ENCODE measurements around the gene SYNDIG1.

Gene SYNDIG1

GRCh38 chr20:24698706-24699206 lies 229.3 kb downstream of the SYNDIG1 start:
- no peak overlapping the region for H3K18ac ChIP-seq (ENCODE audit: low read length)
- no CpG with 5 or more reads among the region's 5 CpGs for WGBS (ENCODE audit: extremely low coverage, insufficient coverage, low lambda C conversion rate)
- no peaks in the 10 kb centered on the region for H3K27me3 ChIP-seq (ENCODE audit: insufficient read depth, low read length, poor library complexity)
- no peak overlapping the region for H2AK5ac ChIP-seq (ENCODE audit: low read length)
- no peaks in the 10 kb centered on the region for H3K36me3 ChIP-seq (ENCODE audit: control insufficient read depth, insufficient read depth, low read length)
- H4K5ac ChIP-seq (ENCODE audit: low read length): no peak overlapping the region
- H3K79me2 ChIP-seq (ENCODE audit: control insufficient read depth, insufficient read depth, low read length): no peaks in the 10 kb centered on the region
- no peak overlapping the region for H2BK5ac ChIP-seq (ENCODE audit: low read length)
- no peaks in the 10 kb centered on the region for H3K79me1 ChIP-seq (ENCODE audit: low read length)
- H3K4me3 ChIP-seq (ENCODE audit: low read length): no peak overlapping the region
- H3K4me1 ChIP-seq (ENCODE audit: control insufficient read depth, low read depth, low read length): no peaks in the 10 kb centered on the region
- H3K4me2 ChIP-seq (ENCODE audit: low read length): no peak overlapping the region
- H4K8ac ChIP-seq (ENCODE audit: low read depth, low read length): no peak overlapping the region
- H3K23ac ChIP-seq (ENCODE audit: low read length): no peak overlapping the region
- DNase-seq: no peak
- H2BK15ac ChIP-seq (replicated peaks; ENCODE audit: low read depth): no peak overlapping the region
- H3K56ac ChIP-seq (ENCODE audit: low read length): no peak overlapping the region
- no peak overlapping the region for H2BK120ac ChIP-seq (ENCODE audit: low read depth, low read length)
- H3K9ac ChIP-seq (ENCODE audit: low read length): no peak overlapping the region
- no peak overlapping the region for H3K27ac ChIP-seq (ENCODE audit: low read depth, low read length)
- H3K4ac ChIP-seq (ENCODE audit: low read depth, low read length): no peak overlapping the region

- H4K5ac ChIP-seq (ENCODE audit: low read length): no peak overlapping the region
- no peaks in the 10 kb centered on the region for H3K27me3 ChIP-seq (ENCODE audit: insufficient read depth, low read length, poor library complexity)
- H2BK5ac ChIP-seq (ENCODE audit: low read length): no peak overlapping the region
- no peak overlapping the region for H3K9ac ChIP-seq (ENCODE audit: low read length)
- WGBS (ENCODE audit: extremely low coverage, insufficient coverage, low lambda C conversion rate): no CpG with 5 or more reads among the region's 8 CpGs
- no peak overlapping the region for H3K4ac ChIP-seq (ENCODE audit: low read depth, low read length)
- no peak overlapping the region for H3K27ac ChIP-seq (ENCODE audit: low read depth, low read length)
- DNase-seq: no peak
- H3K79me2 ChIP-seq (ENCODE audit: control insufficient read depth, insufficient read depth, low read length): no peaks in the 10 kb centered on the region
- H3K36me3 ChIP-seq (ENCODE audit: control insufficient read depth, insufficient read depth, low read length): no peaks in the 10 kb centered on the region
- H2BK15ac ChIP-seq (replicated peaks; ENCODE audit: low read depth): no peak overlapping the region
- no peaks in the 10 kb centered on the region for H3K79me1 ChIP-seq (ENCODE audit: low read length)
- no peak overlapping the region for H3K56ac ChIP-seq (ENCODE audit: low read length)
- no peak overlapping the region for H3K18ac ChIP-seq (ENCODE audit: low read length)
- no peaks in the 10 kb centered on the region for H3K4me1 ChIP-seq (ENCODE audit: control insufficient read depth, low read depth, low read length)
- no peak overlapping the region for H2AK5ac ChIP-seq (ENCODE audit: low read length)
- H3K4me2 ChIP-seq (ENCODE audit: low read length): no peak overlapping the region
- no peak overlapping the region for H2BK120ac ChIP-seq (ENCODE audit: low read depth, low read length)
- H3K23ac ChIP-seq (ENCODE audit: low read length): no peak overlapping the region
- H3K4me3 ChIP-seq (ENCODE audit: low read length): no peak overlapping the region
- H4K8ac ChIP-seq (ENCODE audit: low read depth, low read length): no peak overlapping the region
Measured at GRCh38 chr20:24699321-24700165, 230.1 kb downstream of the SYNDIG1 start.

GRCh38 chr20:24700166-24700860 lies 230.9 kb downstream of the SYNDIG1 start:
- Histone ChIP-seq H3K4me1 (ENCODE audit: control insufficient read depth, low read depth, low read length) (no peaks in the 10 kb centered on the region), H4K5ac (ENCODE audit: low read length) (no peak overlapping the region)
- WGBS (ENCODE audit: extremely low coverage, insufficient coverage, low lambda C conversion rate): no CpG with 5 or more reads among the region's 6 CpGs

DNA sequence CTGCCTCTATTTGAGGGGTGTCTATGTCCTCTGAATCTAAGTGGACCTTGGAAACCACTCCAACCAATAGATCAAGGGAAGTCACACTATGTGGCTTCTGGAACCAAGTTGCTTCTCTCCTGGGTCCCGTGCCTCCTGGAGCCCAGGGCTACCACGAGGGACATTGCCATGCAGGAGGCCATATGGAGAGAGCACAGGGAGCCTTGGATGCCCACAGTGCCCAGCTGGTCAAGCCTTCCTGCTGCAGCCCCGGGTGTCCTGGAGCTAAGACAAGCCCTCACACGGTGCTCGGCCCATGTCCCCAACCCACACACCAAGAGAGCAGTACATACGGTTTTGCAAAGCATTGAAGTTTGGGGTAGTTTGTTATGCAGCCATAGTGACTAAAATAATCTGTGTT lies 231.6 kb downstream of the SYNDIG1 start:
- DNase-seq: no peak
- Histone ChIP-seq H3K4me3 (ENCODE audit: low read length) (no peak overlapping the region), H4K8ac (ENCODE audit: low read depth, low read length) (no peak overlapping the region), H3K27me3 (ENCODE audit: insufficient read depth, low read length, poor library complexity) (no peaks in the 10 kb centered on the region), H3K27ac (ENCODE audit: low read depth, low read length) (no peak overlapping the region), H2BK5ac (ENCODE audit: low read length) (no peak overlapping the region), H3K36me3 (ENCODE audit: control insufficient read depth, insufficient read depth, low read length) (no peaks in the 10 kb centered on the region), H3K4me1 (ENCODE audit: control insufficient read depth, low read depth, low read length) (no peaks in the 10 kb centered on the region), H3K18ac (ENCODE audit: low read length) (no peak overlapping the region), H3K79me1 (ENCODE audit: low read length) (no peaks in the 10 kb centered on the region), H2BK15ac (replicated peaks; ENCODE audit: low read depth) (no peak overlapping the region), H3K79me2 (ENCODE audit: control insufficient read depth, insufficient read depth, low read length) (no peaks in the 10 kb centered on the region), H3K23ac (ENCODE audit: low read length) (no peak overlapping the region), H3K4ac (ENCODE audit: low read depth, low read length) (no peak overlapping the region), H3K56ac (ENCODE audit: low read length) (no peak overlapping the region), H3K9ac (ENCODE audit: low read length) (no peak overlapping the region), H2AK5ac (ENCODE audit: low read length) (no peak overlapping the region), H2BK120ac (ENCODE audit: low read depth, low read length) (no peak overlapping the region), H3K4me2 (ENCODE audit: low read length) (no peak overlapping the region), H4K5ac (ENCODE audit: low read length) (no peak overlapping the region)
- WGBS (ENCODE audit: extremely low coverage, insufficient coverage, low lambda C conversion rate): no CpG with 5 or more reads among the region's 6 CpGs

More at GRCh38 chr20:24700166-24700860, 230.9 kb downstream of the SYNDIG1 start:
- H4K8ac ChIP-seq (ENCODE audit: low read depth, low read length): no peak overlapping the region
- H2BK5ac ChIP-seq (ENCODE audit: low read length): no peak overlapping the region
- H2BK15ac ChIP-seq (replicated peaks; ENCODE audit: low read depth): no peak overlapping the region
- no peak overlapping the region for H3K27ac ChIP-seq (ENCODE audit: low read depth, low read length)
- H3K27me3 ChIP-seq (ENCODE audit: insufficient read depth, low read length, poor library complexity): no peaks in the 10 kb centered on the region
- no peak overlapping the region for H3K18ac ChIP-seq (ENCODE audit: low read length)
- no peak overlapping the region for H3K4me2 ChIP-seq (ENCODE audit: low read length)
- DNase-seq: no peak
- H3K4ac ChIP-seq (ENCODE audit: low read depth, low read length): no peak overlapping the region
- H3K56ac ChIP-seq (ENCODE audit: low read length): no peak overlapping the region
- no peak overlapping the region for H3K9ac ChIP-seq (ENCODE audit: low read length)
- H2AK5ac ChIP-seq (ENCODE audit: low read length): no peak overlapping the region
- H3K79me1 ChIP-seq (ENCODE audit: low read length): no peaks in the 10 kb centered on the region
- no peak overlapping the region for H3K4me3 ChIP-seq (ENCODE audit: low read length)
- H3K79me2 ChIP-seq (ENCODE audit: control insufficient read depth, insufficient read depth, low read length): no peaks in the 10 kb centered on the region
- no peaks in the 10 kb centered on the region for H3K36me3 ChIP-seq (ENCODE audit: control insufficient read depth, insufficient read depth, low read length)
- H2BK120ac ChIP-seq (ENCODE audit: low read depth, low read length): no peak overlapping the region
- no peak overlapping the region for H3K23ac ChIP-seq (ENCODE audit: low read length)

- Histone ChIP-seq H2AK5ac (ENCODE audit: low read length) (no peak overlapping the region), H3K27me3 (ENCODE audit: insufficient read depth, low read length, poor library complexity) (no peaks in the 10 kb centered on the region), H4K8ac (ENCODE audit: low read depth, low read length) (no peak overlapping the region), H3K79me1 (ENCODE audit: low read length) (no peaks in the 10 kb centered on the region), H3K4ac (ENCODE audit: low read depth, low read length) (no peak overlapping the region), H3K56ac (ENCODE audit: low read length) (no peak overlapping the region), H3K9ac (ENCODE audit: low read length) (no peak overlapping the region), H2BK120ac (ENCODE audit: low read depth, low read length) (no peak overlapping the region), H3K4me2 (ENCODE audit: low read length) (no peak overlapping the region), H3K4me3 (ENCODE audit: low read length) (no peak overlapping the region), H3K36me3 (ENCODE audit: control insufficient read depth, insufficient read depth, low read length) (no peaks in the 10 kb centered on the region), H2BK15ac (replicated peaks; ENCODE audit: low read depth) (no peak overlapping the region), H4K5ac (ENCODE audit: low read length) (no peak overlapping the region), H2BK5ac (ENCODE audit: low read length) (no peak overlapping the region), H3K4me1 (ENCODE audit: control insufficient read depth, low read depth, low read length) (no peaks in the 10 kb centered on the region), H3K23ac (ENCODE audit: low read length) (no peak overlapping the region), H3K27ac (ENCODE audit: low read depth, low read length) (no peak overlapping the region), H3K18ac (ENCODE audit: low read length) (no peak overlapping the region), H3K79me2 (ENCODE audit: control insufficient read depth, insufficient read depth, low read length) (no peaks in the 10 kb centered on the region)
- no peak for DNase-seq
- no CpG with 5 or more reads among the region's 6 CpGs for WGBS (ENCODE audit: extremely low coverage, insufficient coverage, low lambda C conversion rate)
Measured at GRCh38 chr20:24701668-24702067, 232.2 kb downstream of the SYNDIG1 start.

All from mesendoderm (in vitro differentiated cells).